ENCODE results near the gene BRD2. TPM values are rescaled to one million over a fixed set of nuclear protein-coding genes. Genes with fewer than 3 reads are reported as not detected.

The BRD2 gene
- total RNA-seq, 2 experiments from 2014 or later = 309 to 336 TPM

DNA sequence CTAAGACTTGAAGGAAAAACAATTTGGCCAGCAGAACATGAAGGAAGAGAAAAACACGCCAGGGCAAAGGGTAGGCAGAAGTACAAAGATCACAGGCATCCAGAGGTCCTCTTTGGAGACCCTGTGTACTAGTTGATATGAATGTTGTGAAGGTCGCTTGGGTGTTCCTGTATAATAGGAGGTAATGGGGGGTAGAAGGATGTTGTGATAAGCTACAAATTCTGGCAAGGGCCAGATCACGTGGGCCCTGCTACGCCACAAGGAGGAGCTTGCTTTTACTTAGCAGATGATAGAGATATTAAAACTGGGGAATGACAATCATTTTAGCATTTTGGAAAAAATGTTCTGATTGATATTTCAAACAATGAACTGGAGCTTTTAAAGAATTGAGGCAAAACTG is 14.6 kb upstream of the BRD2 start:
- H3K9me3 Mint-ChIP-seq (ENCODE audit: low read depth) = no peaks in the 10 kb centered on the region
- no peaks in the 10 kb centered on the region for H3K27me3 Mint-ChIP-seq
- no peak overlapping the region for H3K4me3 Mint-ChIP-seq
- CTCF ChIA-PET = interaction anchor here (0.7 to 10.8 kb wide), 20 partner anchors 12 to 294 kb away, joined by 3 to 249 read pairs (median 9); partner anchors contain the start of genes BRD2, HLA-DMB, PSMB9 and TAP1
- H3K4me1 Mint-ChIP-seq = peaks cover 58% of the 10 kb centered on the region
- DNase-seq (no peak), ATAC-seq (no peak)
- H3K27ac Mint-ChIP-seq = peak overlapping the region; percentile 19
- peaks cover 16% of the 10 kb centered on the region for H3K36me3 Mint-ChIP-seq

DNA sequence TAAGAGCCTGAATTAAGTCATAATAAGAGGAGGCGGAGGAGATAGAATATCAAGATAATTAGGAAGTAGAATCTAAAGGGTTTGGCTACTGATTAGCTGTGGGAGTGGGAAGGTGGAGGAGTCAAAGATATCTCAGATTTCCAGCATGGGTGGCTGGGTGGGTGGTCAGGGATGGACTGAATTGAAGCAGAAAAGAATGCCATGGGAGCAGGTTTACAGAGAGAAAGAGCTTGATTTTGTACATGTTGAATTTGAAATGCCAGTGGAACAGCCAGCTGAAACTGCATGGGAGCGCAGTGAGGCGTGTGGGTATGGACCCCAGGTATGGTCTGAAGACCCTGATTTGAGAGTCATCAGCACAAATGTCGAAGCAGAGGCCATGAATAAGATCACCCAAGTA is 14.1 kb upstream of the BRD2 start:
- no peaks in the 10 kb centered on the region for H3K27me3 Mint-ChIP-seq
- H3K9me3 Mint-ChIP-seq (ENCODE audit: low read depth) = no peaks in the 10 kb centered on the region
- peaks cover 57% of the 10 kb centered on the region for H3K4me1 Mint-ChIP-seq
- no peak overlapping the region for H3K27ac Mint-ChIP-seq
- peaks cover 15% of the 10 kb centered on the region for H3K36me3 Mint-ChIP-seq
- DNase-seq (no peak), ATAC-seq (no peak)
- no peak overlapping the region for H3K4me3 Mint-ChIP-seq
- CTCF ChIA-PET = interaction anchor here (0.8 to 10.8 kb wide), 22 partner anchors 13 to 189 kb away, joined by 3 to 249 read pairs (median 8); partner anchors contain the start of genes BRD2, HLA-DMB, PSMB9 and TAP1

DNA sequence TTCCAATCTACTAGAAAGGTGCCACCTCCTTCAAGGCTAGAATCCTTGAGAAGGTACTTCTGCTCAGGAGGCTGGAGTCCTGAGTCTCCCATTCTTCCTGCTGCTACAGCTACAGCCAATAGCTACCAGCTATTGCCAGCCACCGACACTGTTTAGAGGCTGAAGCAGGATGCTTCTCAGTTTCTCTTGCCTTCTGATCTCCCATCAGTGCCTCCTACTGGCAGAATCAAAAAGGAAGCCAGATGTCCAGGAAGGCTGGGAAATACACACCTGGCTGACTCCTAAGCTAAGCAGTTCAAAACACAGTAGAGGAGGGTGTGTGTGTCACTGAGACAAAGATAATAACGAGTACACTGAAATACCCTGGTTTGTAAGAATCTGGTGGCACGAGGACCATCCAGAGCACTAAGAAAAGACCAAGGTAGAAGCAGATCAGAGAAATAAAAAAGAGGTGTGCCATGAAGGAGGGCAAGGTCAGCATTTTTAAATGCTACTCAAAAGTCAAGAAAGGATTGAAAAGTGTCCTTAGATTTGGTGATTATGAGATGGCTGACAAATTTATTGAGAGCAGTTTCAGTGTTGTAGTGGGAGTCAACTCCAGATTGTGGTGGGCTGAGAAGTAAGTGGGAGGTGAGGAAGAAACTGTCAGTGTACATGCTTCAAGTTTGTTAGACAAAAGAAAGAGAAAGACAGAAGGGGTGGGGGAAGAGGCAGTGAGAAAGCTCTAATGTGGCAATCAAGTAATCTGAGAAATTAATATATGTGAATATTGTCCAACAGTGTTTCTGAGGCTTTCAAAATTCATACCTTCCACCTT is 13.2 kb upstream of the BRD2 start:
- H3K36me3 Mint-ChIP-seq = peaks cover 15% of the 10 kb centered on the region
- H3K27me3 Mint-ChIP-seq = no peaks in the 10 kb centered on the region
- H3K4me3 Mint-ChIP-seq = no peak overlapping the region
- H3K9me3 Mint-ChIP-seq (ENCODE audit: low read depth) = no peaks in the 10 kb centered on the region
- peaks cover 51% of the 10 kb centered on the region for H3K4me1 Mint-ChIP-seq
- ATAC-seq (peak; percentile 13), DNase-seq (peak; percentile 56)
- peak overlapping the region; percentile 8 for H3K27ac Mint-ChIP-seq
- CTCF ChIA-PET = interaction anchor here (0.7 to 10.8 kb wide), 19 partner anchors 14 to 189 kb away, joined by 3 to 249 read pairs (median 6); partner anchors contain the start of genes BRD2, HLA-DMB and TAP2

GRCh38 chr6:32956176-32956575 is 12.2 kb upstream of the BRD2 start:
- no peaks in the 10 kb centered on the region for H3K9me3 Mint-ChIP-seq (ENCODE audit: low read depth)
- no peak for DNase-seq
- no peak for ATAC-seq
- H3K4me3 Mint-ChIP-seq = no peak overlapping the region
- no peak overlapping the region for H3K27ac Mint-ChIP-seq
- no peaks in the 10 kb centered on the region for H3K27me3 Mint-ChIP-seq
- peaks cover 44% of the 10 kb centered on the region for H3K4me1 Mint-ChIP-seq
- CTCF ChIA-PET = interaction anchor here (1.2 to 10.8 kb wide), 8 partner anchors 13 to 88 kb away, joined by 3 to 249 read pairs (median 58); partner anchors contain the start of genes BRD2 and HLA-DMB
- H3K36me3 Mint-ChIP-seq = peaks cover 14% of the 10 kb centered on the region

GRCh38 chr6:32960563-32960962 is 7.8 kb upstream of the BRD2 start:
- Mint-ChIP-seq H3K9me3 (ENCODE audit: low read depth) (no peaks in the 10 kb centered on the region), H3K4me3 (no peak overlapping the region), H3K27ac (no peak overlapping the region), H3K36me3 (peaks cover 27% of the 10 kb centered on the region), H3K27me3 (no peaks in the 10 kb centered on the region), H3K4me1 (peaks cover 41% of the 10 kb centered on the region)
- CTCF ChIA-PET = interaction anchor here (1.0 to 17.8 kb wide), 4 partner anchors 6 to 121 kb away, joined by 3 to 249 read pairs (median 6); partner anchors contain the start of gene HLA-DMA
- DNase-seq (no peak), ATAC-seq (no peak)

DNA sequence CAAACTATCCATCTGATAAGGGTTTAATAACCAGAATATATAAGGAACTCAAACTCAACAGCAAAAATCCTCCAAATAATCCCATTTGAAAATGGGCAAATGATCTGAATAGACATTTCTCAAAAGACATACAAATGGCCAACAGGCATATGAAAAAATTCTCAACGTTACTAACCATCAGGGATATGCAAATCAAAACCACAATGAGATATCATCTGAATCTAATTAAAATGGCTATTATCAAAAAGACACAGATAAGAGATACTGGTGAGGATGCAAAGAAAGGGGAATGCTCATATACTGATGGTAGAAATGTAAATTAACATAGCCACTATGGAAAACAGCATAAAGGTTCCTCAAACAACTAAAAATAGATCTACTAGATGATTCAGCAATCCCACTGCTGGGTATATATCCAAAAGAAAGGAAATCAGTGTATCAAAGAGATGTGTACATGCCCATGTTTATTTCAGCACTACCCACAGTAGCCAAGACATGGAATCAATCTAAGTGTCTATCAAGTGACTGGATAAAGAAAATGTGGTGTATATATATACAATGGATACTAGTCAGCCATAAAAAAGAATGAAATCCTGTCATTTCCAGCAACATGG is 6.1 kb upstream of the BRD2 start:
- Mint-ChIP-seq H3K27ac (no peak overlapping the region), H3K4me1 (peaks cover 52% of the 10 kb centered on the region)
- CTCF ChIA-PET = interaction anchor here (1.0 to 17.8 kb wide), 6 partner anchors 8 to 94 kb away, joined by 4 to 249 read pairs (median 6); partner anchors contain the start of gene HLA-DMA

GRCh38 chr6:32963866-32964265 is 4.5 kb upstream of the BRD2 start:
- DNase-seq (no peak), ATAC-seq (no peak)
- CTCF ChIA-PET = interaction anchor here (0.6 to 17.8 kb wide), 8 partner anchors 9 to 234 kb away, joined by 3 to 249 read pairs (median 4); partner anchors contain the start of genes HLA-DMA and TAP2
- Mint-ChIP-seq H3K36me3 (peaks cover 22% of the 10 kb centered on the region), H3K9me3 (ENCODE audit: low read depth) (no peaks in the 10 kb centered on the region), H3K27me3 (no peaks in the 10 kb centered on the region), H3K4me3 (no peak overlapping the region), H3K27ac (no peak overlapping the region), H3K4me1 (peaks cover 52% of the 10 kb centered on the region)

More for the DNA sequence above, 6.1 kb upstream of the BRD2 start:
- ATAC-seq (no peak), DNase-seq (no peak)
- H3K27me3 Mint-ChIP-seq = no peaks in the 10 kb centered on the region
- no peak overlapping the region for H3K4me3 Mint-ChIP-seq
- peaks cover 27% of the 10 kb centered on the region for H3K36me3 Mint-ChIP-seq
- no peaks in the 10 kb centered on the region for H3K9me3 Mint-ChIP-seq (ENCODE audit: low read depth)

DNA sequence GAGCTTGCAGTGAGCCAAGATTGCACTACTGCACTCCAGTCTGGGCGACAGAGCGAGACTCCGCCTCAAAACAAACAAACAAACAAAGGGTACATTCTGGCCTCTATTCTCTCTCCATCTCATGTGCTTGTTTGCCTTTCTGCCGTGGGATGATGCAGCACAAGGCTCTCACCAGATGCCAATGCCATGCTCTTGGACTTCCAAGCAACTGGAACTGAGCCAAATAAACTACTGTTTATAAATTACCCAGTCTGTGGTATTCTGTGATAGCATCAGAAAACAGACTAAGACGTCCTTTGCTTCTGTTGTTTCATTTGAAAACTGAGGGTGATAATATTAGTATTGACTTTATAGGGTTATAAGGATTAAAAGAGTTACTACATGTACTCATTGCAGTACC is 3.6 kb upstream of the BRD2 start:
- CTCF ChIA-PET = interaction anchor here (1.1 to 17.8 kb wide), 3 partner anchors 10 to 71 kb away, joined by 3 to 249 read pairs (median 3); partner anchors contain the start of gene HLA-DMA
- H3K27me3 Mint-ChIP-seq = no peaks in the 10 kb centered on the region
- no peaks in the 10 kb centered on the region for H3K9me3 Mint-ChIP-seq (ENCODE audit: low read depth)
- H3K4me3 Mint-ChIP-seq = no peak overlapping the region
- peaks cover 48% of the 10 kb centered on the region for H3K4me1 Mint-ChIP-seq
- ATAC-seq (no peak), DNase-seq (no peak)
- peaks cover 22% of the 10 kb centered on the region for H3K36me3 Mint-ChIP-seq
- H3K27ac Mint-ChIP-seq = no peak overlapping the region

- no peaks in the 10 kb centered on the region for H3K9me3 Mint-ChIP-seq (ENCODE audit: low read depth)
- peaks cover 34% of the 10 kb centered on the region for H3K4me1 Mint-ChIP-seq
- ATAC-seq (no peak), DNase-seq (peak; percentile 62)
- H3K27me3 Mint-ChIP-seq = no peaks in the 10 kb centered on the region
- H3K4me3 Mint-ChIP-seq = peak overlapping the region; percentile 94
- CTCF ChIA-PET = interaction anchor here (0.8 to 17.8 kb wide), 13 partner anchors 13 to 129 kb away, joined by 3 to 249 read pairs (median 9); partner anchors contain the start of genes HLA-DMA, HLA-DMB, PSMB9 and TAP1
- H3K36me3 Mint-ChIP-seq = peaks cover 33% of the 10 kb centered on the region
- H3K27ac Mint-ChIP-seq = peak overlapping the region; percentile 99
Observed at GRCh38 chr6:32967151-32968091, 973 bp upstream of the BRD2 start.

DNA sequence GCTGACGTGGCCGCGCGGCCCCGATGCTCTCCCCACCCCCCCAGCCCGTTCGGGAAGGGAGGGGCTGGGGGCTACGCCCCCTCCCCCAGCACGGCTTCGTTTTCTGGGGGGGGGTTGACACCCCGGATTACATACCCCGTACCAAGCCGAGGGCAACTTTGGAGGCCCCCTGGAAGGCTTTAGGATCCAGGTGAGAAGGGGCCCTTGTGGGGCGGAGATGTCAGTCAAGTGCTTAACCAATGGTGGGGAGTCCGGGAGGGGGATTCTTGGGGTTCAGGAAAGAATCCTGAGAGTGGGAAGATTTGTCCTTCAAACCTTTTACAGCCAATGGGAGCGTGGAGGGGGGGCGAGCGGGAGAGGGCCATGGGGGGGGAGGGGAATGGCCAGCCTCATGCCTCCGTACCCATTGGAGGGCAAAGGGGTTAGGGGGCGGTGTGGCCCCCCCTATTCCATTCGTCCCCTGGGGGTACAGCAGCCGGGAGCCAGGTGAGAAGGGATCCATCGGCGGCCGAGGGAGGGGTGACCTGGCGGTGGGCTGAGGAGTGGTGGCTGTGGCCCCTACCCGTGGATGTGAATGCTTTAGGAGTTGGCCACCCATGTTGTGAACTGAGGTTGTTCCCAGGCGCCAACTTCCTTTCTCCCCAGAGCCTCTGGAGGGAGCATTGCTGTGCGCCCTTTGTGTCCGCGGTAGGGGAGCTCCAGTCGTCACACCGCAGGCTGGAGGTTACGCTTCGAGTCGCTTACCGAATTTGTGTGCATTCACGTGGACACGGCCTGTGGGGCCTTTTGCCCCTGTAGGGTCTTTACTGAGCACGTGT is 682 bp downstream of the BRD2 start:
- Mint-ChIP-seq H3K9me3 (ENCODE audit: low read depth) (no peaks in the 10 kb centered on the region), H3K36me3 (peaks cover 45% of the 10 kb centered on the region)
- peak; percentile 82 for DNase-seq

GRCh38 chr6:32969685-32970412 is 1.5 kb downstream of the BRD2 start:
- CTCF ChIA-PET = interaction anchor here (0.9 to 17.8 kb wide), 9 partner anchors 14 to 130 kb away, joined by 3 to 249 read pairs (median 29); partner anchors contain the start of genes HLA-DMA, HLA-DMB, PSMB9 and TAP1
- ATAC-seq = peak; percentile 0
- Mint-ChIP-seq H3K27me3 (no peaks in the 10 kb centered on the region), H3K36me3 (peaks cover 50% of the 10 kb centered on the region), H3K4me1 (peaks cover 23% of the 10 kb centered on the region), H3K9me3 (ENCODE audit: low read depth) (no peaks in the 10 kb centered on the region), H3K27ac (peak overlapping the region; percentile 99), H3K4me3 (peak overlapping the region; percentile 94)
- DNase-seq = peak; percentile 90

More for the DNA sequence above, 682 bp downstream of the BRD2 start:
- CTCF ChIA-PET = interaction anchor here (0.9 to 17.8 kb wide), 9 partner anchors 14 to 129 kb away, joined by 3 to 249 read pairs (median 24); partner anchors contain the start of genes HLA-DMA, HLA-DMB, PSMB9 and TAP1
- Mint-ChIP-seq H3K4me1 (peaks cover 27% of the 10 kb centered on the region), H3K4me3 (peak overlapping the region; percentile 94), H3K27me3 (no peaks in the 10 kb centered on the region), H3K27ac (peak overlapping the region; percentile 99)
- ATAC-seq = no peak

Measured in activated CD8-positive, alpha-beta memory T cell treated with anti-CD3 and anti-CD28 coated beads, Interleukin-2, amount 10 ng/mL, durations not matched to agents 7 days and 5 days (primary cell).